Measurements from ENCODE around the gene ZNF283.

The ZNF283 gene

GRCh38 chr19:43895727-43896308 is 68.7 kb downstream of the ZNF283 start:
- TF ChIP-seq CTCF (IDR thresholded peaks at IDR 0.05; ENCODE audit: low read depth, low read length): no peak
- in situ Hi-C loops (cut with HindIII; ENCODE audit: low sequenced_read_pairs): no loop called here
- no peak overlapping the region for H3K4me3 ChIP-seq (ENCODE audit: low read depth, low read length)
- no peak for DNase-seq (ENCODE audit: low read depth, low spot score)

Data from astrocyte of the spinal cord (primary cell).